ENCODE data around the gene RANBP10.

The RANBP10 gene

GRCh38 chr16:67773569-67774456 is 32.5 kb downstream of the RANBP10 start:
- Histone ChIP-seq H3K9ac (ENCODE audit: low read length) (no peak overlapping the region), H3K4me3 (ENCODE audit: low read length) (no peak overlapping the region), H3K36me3 (ENCODE audit: control insufficient read depth, low read depth, low read length) (no peaks in the 10 kb centered on the region), H3K27ac (ENCODE audit: low read length) (no peak overlapping the region), H3K4me1 (ENCODE audit: control insufficient read depth, low read depth, low read length) (no peaks in the 10 kb centered on the region), H3K27me3 (ENCODE audit: control insufficient read depth, insufficient read depth, low read length) (no peaks in the 10 kb centered on the region), H3K9me3 (ENCODE audit: control insufficient read depth, low read depth, low read length) (no peaks in the 10 kb centered on the region)

GRCh38 chr16:67773099-67773498 is 33.3 kb downstream of the RANBP10 start:
- no peaks in the 10 kb centered on the region for H3K4me1 ChIP-seq (ENCODE audit: control insufficient read depth, low read depth, low read length)
- no peak overlapping the region for H3K4me3 ChIP-seq (ENCODE audit: low read length)
- no peaks in the 10 kb centered on the region for H3K36me3 ChIP-seq (ENCODE audit: control insufficient read depth, low read depth, low read length)
- no peak overlapping the region for H3K9ac ChIP-seq (ENCODE audit: low read length)
- H3K27me3 ChIP-seq (ENCODE audit: control insufficient read depth, insufficient read depth, low read length): no peaks in the 10 kb centered on the region
- no peak overlapping the region for H3K27ac ChIP-seq (ENCODE audit: low read length)
- H3K9me3 ChIP-seq (ENCODE audit: control insufficient read depth, low read depth, low read length): no peaks in the 10 kb centered on the region

- Histone ChIP-seq H3K4me1 (ENCODE audit: control insufficient read depth, low read depth, low read length) (no peaks in the 10 kb centered on the region), H3K9me3 (ENCODE audit: control insufficient read depth, low read depth, low read length) (no peaks in the 10 kb centered on the region), H3K36me3 (ENCODE audit: control insufficient read depth, low read depth, low read length) (no peaks in the 10 kb centered on the region), H3K27ac (ENCODE audit: low read length) (no peak overlapping the region), H3K9ac (ENCODE audit: low read length) (no peak overlapping the region), H3K4me3 (ENCODE audit: low read length) (no peak overlapping the region), H3K27me3 (ENCODE audit: control insufficient read depth, insufficient read depth, low read length) (no peaks in the 10 kb centered on the region)
These were observed 35.9 kb downstream of the RANBP10 start for GRCh38 chr16:67770346-67770991.

- Histone ChIP-seq H3K36me3 (ENCODE audit: control insufficient read depth, low read depth, low read length) (no peaks in the 10 kb centered on the region), H3K27me3 (ENCODE audit: control insufficient read depth, insufficient read depth, low read length) (no peaks in the 10 kb centered on the region), H3K4me3 (ENCODE audit: low read length) (no peak overlapping the region), H3K27ac (ENCODE audit: low read length) (no peak overlapping the region), H3K4me1 (ENCODE audit: control insufficient read depth, low read depth, low read length) (no peaks in the 10 kb centered on the region), H3K9ac (ENCODE audit: low read length) (no peak overlapping the region), H3K9me3 (ENCODE audit: control insufficient read depth, low read depth, low read length) (no peaks in the 10 kb centered on the region)
These were observed 38.4 kb downstream of the RANBP10 start for GRCh38 chr16:67767953-67768352.

- Histone ChIP-seq H3K36me3 (ENCODE audit: control insufficient read depth, low read depth, low read length) (no peaks in the 10 kb centered on the region), H3K9ac (ENCODE audit: low read length) (no peak overlapping the region), H3K9me3 (ENCODE audit: control insufficient read depth, low read depth, low read length) (no peaks in the 10 kb centered on the region), H3K27ac (ENCODE audit: low read length) (no peak overlapping the region), H3K4me3 (ENCODE audit: low read length) (no peak overlapping the region), H3K27me3 (ENCODE audit: control insufficient read depth, insufficient read depth, low read length) (no peaks in the 10 kb centered on the region), H3K4me1 (ENCODE audit: control insufficient read depth, low read depth, low read length) (no peaks in the 10 kb centered on the region)
These were observed 40.1 kb downstream of the RANBP10 start for GRCh38 chr16:67766291-67766690.

GRCh38 chr16:67764158-67764667 is 42.1 kb downstream of the RANBP10 start:
- Histone ChIP-seq H3K36me3 (ENCODE audit: control insufficient read depth, low read depth, low read length) (no peaks in the 10 kb centered on the region), H3K27ac (ENCODE audit: low read length) (no peak overlapping the region), H3K27me3 (ENCODE audit: control insufficient read depth, insufficient read depth, low read length) (no peaks in the 10 kb centered on the region), H3K9me3 (ENCODE audit: control insufficient read depth, low read depth, low read length) (no peaks in the 10 kb centered on the region), H3K4me3 (ENCODE audit: low read length) (no peak overlapping the region), H3K9ac (ENCODE audit: low read length) (no peak overlapping the region), H3K4me1 (ENCODE audit: control insufficient read depth, low read depth, low read length) (no peaks in the 10 kb centered on the region)

GRCh38 chr16:67763066-67763465 is 43.3 kb downstream of the RANBP10 start:
- Histone ChIP-seq H3K4me3 (ENCODE audit: low read length) (no peak overlapping the region), H3K27ac (ENCODE audit: low read length) (no peak overlapping the region), H3K9ac (ENCODE audit: low read length) (no peak overlapping the region), H3K9me3 (ENCODE audit: control insufficient read depth, low read depth, low read length) (no peaks in the 10 kb centered on the region), H3K36me3 (ENCODE audit: control insufficient read depth, low read depth, low read length) (no peaks in the 10 kb centered on the region), H3K27me3 (ENCODE audit: control insufficient read depth, insufficient read depth, low read length) (no peaks in the 10 kb centered on the region), H3K4me1 (ENCODE audit: control insufficient read depth, low read depth, low read length) (no peaks in the 10 kb centered on the region)

GRCh38 chr16:67762385-67762784 is 44.0 kb downstream of the RANBP10 start:
- Histone ChIP-seq H3K4me1 (ENCODE audit: control insufficient read depth, low read depth, low read length) (no peaks in the 10 kb centered on the region), H3K4me3 (ENCODE audit: low read length) (no peak overlapping the region), H3K9ac (ENCODE audit: low read length) (no peak overlapping the region), H3K36me3 (ENCODE audit: control insufficient read depth, low read depth, low read length) (no peaks in the 10 kb centered on the region), H3K27ac (ENCODE audit: low read length) (no peak overlapping the region), H3K9me3 (ENCODE audit: control insufficient read depth, low read depth, low read length) (no peaks in the 10 kb centered on the region), H3K27me3 (ENCODE audit: control insufficient read depth, insufficient read depth, low read length) (no peaks in the 10 kb centered on the region)

GRCh38 chr16:67761924-67762323 is 44.4 kb downstream of the RANBP10 start:
- no peaks in the 10 kb centered on the region for H3K27me3 ChIP-seq (ENCODE audit: control insufficient read depth, insufficient read depth, low read length)
- no peaks in the 10 kb centered on the region for H3K9me3 ChIP-seq (ENCODE audit: control insufficient read depth, low read depth, low read length)
- H3K4me1 ChIP-seq (ENCODE audit: control insufficient read depth, low read depth, low read length): no peaks in the 10 kb centered on the region
- H3K9ac ChIP-seq (ENCODE audit: low read length): no peak overlapping the region
- no peak overlapping the region for H3K4me3 ChIP-seq (ENCODE audit: low read length)
- no peak overlapping the region for H3K27ac ChIP-seq (ENCODE audit: low read length)
- no peaks in the 10 kb centered on the region for H3K36me3 ChIP-seq (ENCODE audit: control insufficient read depth, low read depth, low read length)

- Histone ChIP-seq H3K27ac (ENCODE audit: low read length) (no peak overlapping the region), H3K4me1 (ENCODE audit: control insufficient read depth, low read depth, low read length) (no peaks in the 10 kb centered on the region), H3K9me3 (ENCODE audit: control insufficient read depth, low read depth, low read length) (no peaks in the 10 kb centered on the region), H3K27me3 (ENCODE audit: control insufficient read depth, insufficient read depth, low read length) (no peaks in the 10 kb centered on the region), H3K36me3 (ENCODE audit: control insufficient read depth, low read depth, low read length) (no peaks in the 10 kb centered on the region), H3K9ac (ENCODE audit: low read length) (no peak overlapping the region), H3K4me3 (ENCODE audit: low read length) (no peak overlapping the region)
These were observed 45.5 kb downstream of the RANBP10 start for GRCh38 chr16:67760956-67761230.

- Histone ChIP-seq H3K4me3 (ENCODE audit: low read length) (no peak overlapping the region), H3K36me3 (ENCODE audit: control insufficient read depth, low read depth, low read length) (no peaks in the 10 kb centered on the region), H3K9ac (ENCODE audit: low read length) (no peak overlapping the region), H3K27me3 (ENCODE audit: control insufficient read depth, insufficient read depth, low read length) (no peaks in the 10 kb centered on the region), H3K27ac (ENCODE audit: low read length) (no peak overlapping the region), H3K4me1 (ENCODE audit: control insufficient read depth, low read depth, low read length) (no peaks in the 10 kb centered on the region), H3K9me3 (ENCODE audit: control insufficient read depth, low read depth, low read length) (no peaks in the 10 kb centered on the region)
These were observed 46.0 kb downstream of the RANBP10 start for GRCh38 chr16:67760206-67760955.

Measured in iPS-18a (cell line).